Measurements from ENCODE around the gene ADAMTSL5.
A peak's percentile ranks its signal among the peaks of the same experiment; 100 is the strongest.
"Not testable (repeated sequence)": the region's sequence is repeated elsewhere in the genome, so short reads cannot be mapped to it uniquely, and the experiment has no call there.

ADAMTSL5 gene

DNA sequence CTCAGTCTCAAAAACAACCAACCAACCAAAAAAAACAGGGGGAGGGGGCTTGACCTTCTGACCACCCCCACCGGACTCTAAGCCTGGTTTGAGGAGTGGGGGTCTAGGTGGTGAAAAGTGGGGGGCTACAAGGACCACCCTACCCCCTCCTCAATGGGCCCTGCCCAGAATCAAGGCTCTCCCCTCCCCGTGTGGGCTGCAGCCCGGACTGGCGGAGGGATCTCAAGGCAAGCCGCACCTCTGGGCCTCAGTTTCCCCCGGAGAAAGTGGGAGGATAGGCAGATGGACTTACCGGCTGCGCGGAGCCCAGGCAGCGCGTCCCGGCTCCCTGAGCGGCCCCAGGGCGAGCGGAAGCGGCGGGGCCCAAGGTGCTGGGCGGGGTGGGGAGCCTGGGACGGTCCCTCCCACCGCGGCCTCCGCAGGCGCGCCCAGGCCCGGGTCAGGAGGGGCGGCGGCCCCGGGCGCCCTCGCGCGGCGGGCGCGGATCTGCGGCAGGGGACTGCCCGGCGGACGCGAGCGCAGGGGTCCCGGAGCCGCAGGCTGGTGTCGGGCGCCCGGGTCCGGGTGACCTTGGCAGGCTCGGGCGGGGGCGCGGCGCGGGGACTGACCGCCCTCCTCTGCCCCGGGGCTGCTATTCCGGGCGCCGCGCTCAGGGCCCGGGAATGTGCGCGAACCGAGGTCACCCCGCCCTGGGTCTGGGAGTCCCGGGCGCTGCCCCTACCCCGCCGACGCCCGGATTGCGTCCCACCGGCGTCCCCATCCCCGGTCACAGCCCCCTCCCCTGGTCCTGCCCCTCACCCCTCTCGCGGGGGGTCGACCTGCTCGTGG lies at the start of gene ADAMTSL5:
ADAMTSL5 (minus strand) TSS at position 349 of the 828 bp plus-strand sequence. CDS start 2,076 bp downstream, outside the sequence.
- DNase-seq, result peak; percentile 82

GRCh38 chr19:1561236-1561842 lies 48.5 kb upstream of the ADAMTSL5 start:
- DNase-seq, result no peak

DNA sequence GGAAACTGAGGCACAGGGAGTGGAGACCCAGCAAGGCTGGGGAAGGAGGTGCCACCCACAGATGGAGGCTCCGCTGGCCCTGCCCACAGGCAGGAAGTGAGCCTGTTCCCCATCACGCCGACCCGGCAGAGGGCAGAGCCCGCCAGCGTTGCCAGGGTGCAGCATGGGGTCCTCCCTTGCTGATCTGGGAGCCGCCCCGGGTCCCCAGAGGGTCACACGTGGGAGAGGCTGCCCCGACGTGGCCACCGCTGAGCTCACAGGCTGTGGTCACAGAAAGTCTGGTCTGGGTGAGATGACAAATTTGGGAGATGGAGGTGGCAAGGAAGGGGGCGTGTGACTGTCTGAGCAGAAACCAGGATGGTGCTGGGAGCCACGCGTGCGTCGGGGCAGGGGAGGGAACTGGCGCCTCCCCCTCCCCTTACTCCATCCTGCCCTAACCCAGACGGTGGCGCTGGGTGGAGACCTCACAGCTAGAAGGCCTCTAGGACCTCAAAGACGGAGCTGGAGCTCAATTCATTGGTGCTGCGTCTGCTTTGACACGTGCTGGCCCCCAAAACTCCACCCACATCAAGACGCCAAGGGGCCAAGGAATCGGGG lies 47.6 kb upstream of the ADAMTSL5 start:
- no peak for DNase-seq

DNA sequence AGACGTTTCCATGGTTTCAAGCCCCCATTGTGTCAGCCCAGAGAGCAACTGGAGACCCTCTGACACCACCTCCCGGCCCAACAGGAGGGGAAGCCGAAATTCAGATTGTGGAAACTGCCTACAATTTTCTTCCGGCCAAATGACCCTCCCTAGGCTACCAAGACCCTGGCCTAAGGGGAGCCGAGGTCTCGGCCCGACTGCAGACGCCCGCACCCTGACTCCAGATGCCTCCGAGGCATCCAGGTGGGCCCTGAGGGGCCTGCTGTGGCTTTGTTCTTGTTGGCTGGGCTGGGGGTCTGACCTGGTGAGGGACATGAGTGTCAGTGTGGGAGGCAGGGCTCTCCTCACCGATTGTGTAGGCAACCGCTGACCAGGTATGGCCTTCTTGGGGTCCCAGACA lies 45.7 kb upstream of the ADAMTSL5 start:
- no peak for DNase-seq

DNA sequence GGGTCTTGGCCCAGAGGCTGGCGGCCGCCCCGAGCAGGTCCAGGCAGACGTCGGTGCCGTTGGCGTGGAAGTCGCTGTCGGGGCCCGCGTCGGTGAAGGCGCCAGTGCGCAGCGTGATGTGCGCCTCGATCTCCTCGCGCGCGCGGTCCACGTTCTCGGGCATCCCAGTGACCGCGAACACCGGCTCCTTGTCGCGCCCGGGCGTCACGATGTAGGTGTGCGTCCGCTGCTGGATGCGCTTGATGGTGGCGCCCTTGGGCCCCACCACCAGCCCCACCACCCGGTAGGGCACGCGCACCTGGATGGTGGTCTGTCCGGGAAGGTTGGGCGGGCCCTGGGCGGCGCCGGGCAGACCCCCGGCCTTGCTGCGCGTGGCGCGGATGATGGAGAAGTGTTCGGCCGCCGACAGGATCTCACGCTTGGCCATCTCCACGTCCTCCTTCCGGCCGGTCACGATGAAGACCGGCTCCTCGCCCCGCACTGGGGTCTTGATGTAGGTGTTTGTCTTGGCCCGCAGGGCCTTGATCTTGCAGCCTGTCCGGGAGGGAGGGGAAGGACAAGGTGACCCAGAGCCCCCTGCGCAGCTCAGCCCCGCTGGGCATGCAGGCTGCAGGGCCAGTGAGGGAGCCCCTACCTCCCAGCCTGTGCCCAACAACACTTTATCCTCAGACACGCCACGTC lies 43.7 kb upstream of the ADAMTSL5 start:
- no peak for DNase-seq

GRCh38 chr19:1555487-1556389 lies 42.9 kb upstream of the ADAMTSL5 start:
- DNase-seq, result no peak

DNA sequence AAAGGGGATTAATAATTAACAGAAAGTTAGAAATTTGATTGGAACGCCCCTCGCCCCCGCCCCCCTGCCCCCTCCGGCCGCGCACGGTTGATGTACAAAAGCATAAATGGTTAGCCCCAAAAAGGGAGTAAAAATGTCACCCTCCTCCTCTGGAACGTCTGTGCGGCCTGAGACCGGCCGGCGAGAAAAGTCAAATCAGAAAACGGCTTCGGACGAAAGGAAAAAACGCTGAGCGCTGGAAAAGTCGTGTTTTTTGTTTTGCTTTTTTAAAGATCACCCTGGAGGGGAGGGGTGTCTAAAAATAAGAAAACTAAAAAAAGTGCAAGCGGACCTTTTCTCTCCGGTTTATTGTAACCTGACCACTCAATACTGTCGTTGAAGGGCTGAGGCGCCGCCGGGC lies 42.1 kb upstream of the ADAMTSL5 start:
- no peak for DNase-seq

GRCh38 chr19:1553415-1553814 lies 40.6 kb upstream of the ADAMTSL5 start:
- DNase-seq, result no peak

GRCh38 chr19:1551068-1552040 lies 38.5 kb upstream of the ADAMTSL5 start:
- no peak for DNase-seq

DNA sequence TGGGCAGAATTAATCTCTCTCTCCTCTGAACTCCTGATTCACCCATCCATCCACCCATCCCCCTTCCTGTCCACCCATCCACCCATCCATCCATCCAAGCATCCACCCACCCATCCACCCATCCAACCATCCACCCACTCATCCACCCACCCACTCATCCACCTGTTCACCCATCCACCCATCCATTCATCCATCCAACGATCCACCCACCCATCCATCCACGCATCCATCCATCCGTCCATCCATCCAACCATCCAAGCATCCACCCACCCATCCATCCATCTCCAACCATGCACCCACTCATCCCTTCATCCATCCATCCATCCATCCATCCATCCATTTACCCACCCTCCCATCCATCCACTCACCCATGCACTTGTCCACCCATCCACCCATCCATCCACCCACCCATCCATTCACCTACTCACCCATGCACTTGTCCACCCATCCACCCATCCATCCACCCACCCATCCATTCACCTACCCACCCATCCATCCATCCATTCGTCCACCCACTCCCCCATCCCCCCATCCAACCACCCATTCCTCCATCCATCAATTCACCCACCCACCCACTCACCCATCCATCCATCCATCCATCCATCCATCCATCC lies 36.6 kb upstream of the ADAMTSL5 start:
- no peak for DNase-seq

DNA sequence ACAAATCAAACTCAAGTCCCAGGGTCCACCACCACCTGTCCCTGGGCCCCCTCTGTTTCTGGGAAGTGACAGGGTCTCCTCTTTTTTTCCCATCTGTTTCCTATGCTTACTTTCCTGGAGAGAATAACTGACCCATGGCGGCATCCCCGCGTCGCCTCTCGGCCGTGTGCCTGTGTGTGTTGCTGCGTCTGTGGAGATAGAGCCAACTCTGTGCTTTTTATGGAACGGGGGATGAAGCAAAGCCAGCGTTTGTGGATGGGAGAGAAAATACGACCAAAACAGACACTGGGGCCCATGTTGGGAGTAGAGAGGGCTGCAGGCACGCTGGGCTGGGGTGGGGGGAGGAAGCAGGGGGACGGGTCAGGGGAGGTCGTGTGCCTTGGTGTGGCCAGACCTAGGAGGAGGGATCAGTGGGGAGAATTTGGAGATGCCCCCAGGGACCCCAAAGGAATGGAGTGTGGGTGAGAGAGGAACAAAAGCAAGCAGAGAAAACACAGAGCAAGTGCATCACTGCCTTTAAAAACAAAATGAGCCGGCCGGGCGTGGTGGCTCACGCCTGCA lies 27.6 kb upstream of the ADAMTSL5 start:
- no peak for DNase-seq

DNA sequence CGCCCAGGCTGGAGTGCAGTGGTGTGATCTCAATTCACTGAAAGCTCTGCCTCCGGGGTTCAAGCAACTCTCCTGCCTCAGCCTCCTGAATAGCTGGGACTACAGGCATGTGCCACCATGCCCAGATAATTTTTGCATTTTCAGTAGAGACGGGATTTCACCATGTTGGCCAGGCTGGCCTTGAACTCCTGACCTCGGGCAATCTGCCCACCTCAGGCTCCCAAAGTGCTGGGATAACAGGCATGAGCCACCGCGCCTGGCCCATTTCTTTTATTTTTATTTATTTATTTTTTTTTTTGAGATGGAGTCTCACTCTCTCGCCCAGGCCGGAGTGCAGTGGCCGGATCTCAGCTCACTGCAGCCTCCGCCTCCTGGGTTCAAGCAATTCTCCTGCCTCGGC lies 26.9 kb upstream of the ADAMTSL5 start:
- DNase-seq, result not testable (repeated sequence)

- no peak for DNase-seq
Observed at GRCh38 chr19:1538978-1539377, 26.2 kb upstream of the ADAMTSL5 start.

DNA sequence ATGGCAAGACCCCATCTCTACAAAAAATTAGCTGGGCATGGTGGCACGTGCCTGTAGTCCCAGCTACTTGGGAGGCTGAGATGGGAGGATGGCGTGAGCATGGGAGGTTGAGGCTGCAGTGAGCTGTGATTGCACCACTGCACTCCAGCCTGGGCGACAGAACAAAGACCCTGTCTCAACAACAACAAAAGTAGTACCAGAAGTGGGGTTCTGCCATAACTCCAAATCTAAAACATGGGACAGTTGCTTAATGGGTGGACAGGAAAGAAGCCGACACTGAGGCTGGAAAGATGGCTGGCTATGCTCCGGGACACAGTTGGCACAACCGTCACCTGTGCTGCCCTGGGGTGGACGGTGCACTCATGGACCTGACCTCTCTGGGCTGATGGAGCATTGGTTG lies 22.9 kb upstream of the ADAMTSL5 start:
- DNase-seq, result not testable (repeated sequence)

DNA sequence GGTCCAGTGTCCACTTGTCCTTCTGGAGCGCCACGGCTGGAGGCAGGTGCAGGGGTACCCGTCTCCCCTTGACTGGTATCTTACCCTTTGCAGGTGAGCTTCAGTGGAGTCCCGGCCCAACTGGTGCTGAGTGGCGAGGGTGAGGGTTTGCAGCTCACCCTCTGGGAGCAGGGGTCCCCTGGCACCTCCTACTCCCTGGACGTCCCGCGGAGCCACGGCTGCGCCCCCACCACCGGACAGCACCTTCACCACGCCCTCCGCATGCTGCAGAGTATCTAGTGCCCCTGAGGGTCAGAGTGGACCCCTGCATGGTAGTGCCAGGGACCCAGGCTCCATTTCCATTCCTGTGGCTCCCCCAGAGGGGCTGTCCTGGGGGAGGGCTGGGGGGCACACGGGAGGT lies 22.2 kb upstream of the ADAMTSL5 start:
- DNase-seq, result no peak

- no peak for DNase-seq
Observed at GRCh38 chr19:1533510-1534150, 20.8 kb upstream of the ADAMTSL5 start.

GRCh38 chr19:1532003-1532402 lies 19.2 kb upstream of the ADAMTSL5 start:
- no peak for DNase-seq

GRCh38 chr19:1531587-1531986 lies 18.8 kb upstream of the ADAMTSL5 start:
- DNase-seq, result no peak

GRCh38 chr19:1530856-1531255 lies 18.0 kb upstream of the ADAMTSL5 start:
- not testable (repeated sequence) for DNase-seq

- no peak for DNase-seq
Observed at GRCh38 chr19:1529430-1529816, 16.6 kb upstream of the ADAMTSL5 start.
